Left forelimb (tissue), 1 donor: Measurements from ENCODE around the gene CNOT1.
A peak's percentile ranks its signal among the peaks of the same experiment; 100 is the strongest.
"Not testable (repeated sequence)": the region's sequence is repeated elsewhere in the genome, so short reads cannot be mapped to it uniquely, and the experiment has no call there.

ENCODE experiments used
- DNase-seq: peaks from one replicate; pipeline ENCODE4 v3.0.0-alpha.2; 2018; ENCODE audit warnings: low spot score

Gene CNOT1

GRCh38 chr16:58629733-58630640 lies at the start of gene CNOT1:
Gene CNOT1, minus strand, starts transcription at chr16:58629826. Its CDS starts 30,489 bp downstream, at chr16:58599337.
- peak; percentile 100 for DNase-seq

GRCh38 chr16:58678716-58679115 lies 49.1 kb upstream of the CNOT1 start:
- no peak for DNase-seq

DNA sequence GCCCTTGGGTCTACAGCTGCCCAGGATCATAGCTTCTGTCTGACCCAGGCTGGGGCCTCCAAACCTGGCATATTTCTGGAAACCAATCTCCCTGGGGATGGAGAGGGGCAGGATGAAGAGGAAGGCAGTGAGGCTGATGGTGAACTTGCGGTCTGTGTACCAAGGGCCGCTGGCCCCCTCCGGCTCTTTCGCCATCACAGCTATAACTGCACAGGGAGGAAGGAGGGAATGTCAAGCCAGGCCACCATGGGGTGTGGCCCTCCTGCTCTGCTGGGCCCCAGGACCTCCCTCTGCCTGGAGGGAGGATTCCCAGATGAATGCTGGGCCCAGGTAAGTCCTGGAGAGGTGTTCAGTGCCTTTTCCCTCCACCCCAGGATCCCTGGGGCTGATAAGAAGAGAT lies 48.6 kb upstream of the CNOT1 start:
- DNase-seq, result no peak

- DNase-seq, result no peak
Measured at GRCh38 chr16:58670946-58671583, 41.4 kb upstream of the CNOT1 start.

GRCh38 chr16:58670177-58670576 lies 40.6 kb upstream of the CNOT1 start:
- no peak for DNase-seq

GRCh38 chr16:58665200-58665599 lies 35.6 kb upstream of the CNOT1 start:
- no peak for DNase-seq

DNA sequence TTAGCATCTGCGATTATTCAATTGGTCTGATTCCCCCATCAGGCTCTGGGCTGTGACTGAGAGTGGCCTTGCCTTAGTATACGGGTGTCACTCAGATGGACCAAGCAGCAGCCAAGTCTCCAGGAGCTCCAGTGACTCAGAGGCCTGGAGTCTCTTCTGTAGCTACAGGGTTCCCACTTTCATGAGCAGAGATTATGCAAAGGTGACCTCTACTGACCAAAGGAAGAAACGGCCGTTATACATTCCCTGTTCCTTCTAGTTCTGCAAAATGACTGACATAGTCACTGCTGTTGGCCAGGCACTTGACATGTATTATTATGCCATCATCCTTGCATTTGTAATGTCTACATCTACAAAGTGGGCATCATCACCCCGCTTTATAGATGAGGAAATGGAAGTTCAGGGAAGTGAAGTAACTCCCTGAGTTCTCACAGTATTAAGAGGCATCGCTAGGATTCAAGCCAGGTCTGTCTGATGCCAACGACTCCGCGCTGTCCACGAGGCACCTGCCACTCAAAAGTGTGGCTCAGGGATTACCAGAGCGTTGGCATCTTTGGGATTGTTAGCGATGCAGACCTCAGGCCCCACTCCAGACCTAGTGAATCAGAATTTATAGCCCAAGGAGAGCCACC lies 31.7 kb upstream of the CNOT1 start:
- no peak for DNase-seq

GRCh38 chr16:58659911-58660310 lies 30.3 kb upstream of the CNOT1 start:
- DNase-seq, result not testable (repeated sequence)

GRCh38 chr16:58658796-58659211 lies 29.2 kb upstream of the CNOT1 start:
- DNase-seq, result no peak

GRCh38 chr16:58656899-58657298 lies 27.3 kb upstream of the CNOT1 start:
- DNase-seq, result no peak

DNA sequence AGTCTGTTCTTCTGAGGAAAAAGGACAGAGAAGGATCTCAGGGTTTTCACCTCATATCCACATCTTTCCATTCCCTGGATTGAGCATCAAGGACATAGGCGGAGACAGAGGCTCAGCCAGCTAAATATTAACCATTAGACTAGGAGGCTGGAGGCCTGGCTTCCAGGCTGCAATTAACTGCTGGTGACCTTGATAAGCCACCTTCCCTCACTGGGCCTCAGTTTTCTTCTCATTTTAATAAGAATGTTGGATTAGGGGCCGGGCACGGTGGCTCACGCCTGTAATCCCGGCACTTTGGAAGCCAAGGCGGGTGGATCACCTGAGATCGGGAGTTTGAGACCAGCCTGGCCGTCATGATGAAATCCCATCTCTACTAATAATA lies 25.6 kb upstream of the CNOT1 start:
- no peak for DNase-seq

DNA sequence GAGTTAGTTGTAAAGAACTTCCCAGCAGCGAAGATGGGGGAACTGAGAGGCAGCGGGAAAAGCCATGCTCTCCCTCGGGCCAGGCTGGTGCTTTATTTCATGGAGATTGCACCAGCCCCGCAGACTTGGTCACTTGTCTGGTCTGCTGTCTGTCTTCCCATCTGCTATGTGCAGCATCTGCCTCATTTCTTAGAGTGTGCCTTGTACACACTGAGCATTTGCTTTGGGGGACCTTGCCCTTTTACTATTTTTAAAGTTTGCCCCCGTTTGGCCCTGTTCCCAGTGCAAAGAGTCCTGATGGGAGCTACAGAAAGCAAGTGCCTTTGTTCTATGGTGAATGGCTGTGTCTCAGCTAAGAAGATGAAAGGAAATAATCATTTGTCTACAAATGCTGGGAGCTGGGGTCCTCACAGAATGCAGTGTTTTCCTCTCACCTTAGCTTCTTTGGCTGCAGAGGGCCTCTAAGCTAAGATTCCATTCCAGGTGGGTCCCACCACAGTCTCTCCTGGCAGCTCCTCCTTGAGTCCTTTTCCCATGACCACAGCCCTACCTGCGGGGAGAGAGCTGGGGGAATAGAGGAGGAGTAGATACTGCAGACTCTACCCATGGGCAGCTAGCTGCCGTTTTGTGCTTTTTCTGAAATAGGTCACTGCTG lies 25.1 kb upstream of the CNOT1 start:
- no peak for DNase-seq

DNA sequence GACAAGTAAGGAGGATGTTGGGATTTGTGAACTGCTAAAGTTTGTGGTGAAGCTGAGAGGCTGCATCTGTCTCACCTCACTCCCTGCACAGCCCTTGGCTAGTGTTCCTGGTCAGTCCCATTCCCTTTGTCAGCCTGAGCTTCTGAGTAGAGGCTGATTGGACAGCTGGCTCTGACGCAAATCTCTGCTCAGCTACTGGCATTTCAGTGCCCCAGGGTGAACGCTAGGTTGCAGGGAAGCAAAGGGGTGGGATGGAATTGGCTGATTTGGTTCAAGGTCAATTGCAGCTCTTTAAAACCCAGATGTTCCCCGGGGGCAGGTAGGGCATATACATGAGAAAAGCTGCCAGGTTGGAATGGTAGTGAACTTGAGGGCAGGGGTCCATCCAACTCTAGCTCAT lies 23.1 kb upstream of the CNOT1 start:
- DNase-seq, result no peak

GRCh38 chr16:58651965-58652348 lies 22.3 kb upstream of the CNOT1 start:
- no peak for DNase-seq

DNA sequence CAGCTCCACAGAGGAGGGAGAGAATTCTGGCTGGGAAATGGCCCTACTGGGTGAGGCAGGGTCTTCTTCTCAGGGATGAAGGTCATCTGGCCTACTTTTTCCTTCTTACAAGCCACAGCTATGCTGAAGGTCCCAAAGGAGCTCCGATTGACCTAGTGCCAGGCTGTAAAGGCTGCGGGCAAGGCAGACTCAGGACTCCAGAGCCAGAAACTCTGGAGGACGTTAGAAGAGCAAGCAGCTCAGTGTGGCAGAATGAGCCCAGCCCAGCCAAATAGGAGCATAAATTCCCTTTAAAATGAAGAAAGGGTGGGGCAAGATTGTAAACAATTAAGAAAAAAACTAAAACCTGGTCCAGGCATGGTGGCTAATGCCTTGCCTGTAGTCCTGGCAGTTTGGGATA lies 20.1 kb upstream of the CNOT1 start:
- DNase-seq, result no peak

DNA sequence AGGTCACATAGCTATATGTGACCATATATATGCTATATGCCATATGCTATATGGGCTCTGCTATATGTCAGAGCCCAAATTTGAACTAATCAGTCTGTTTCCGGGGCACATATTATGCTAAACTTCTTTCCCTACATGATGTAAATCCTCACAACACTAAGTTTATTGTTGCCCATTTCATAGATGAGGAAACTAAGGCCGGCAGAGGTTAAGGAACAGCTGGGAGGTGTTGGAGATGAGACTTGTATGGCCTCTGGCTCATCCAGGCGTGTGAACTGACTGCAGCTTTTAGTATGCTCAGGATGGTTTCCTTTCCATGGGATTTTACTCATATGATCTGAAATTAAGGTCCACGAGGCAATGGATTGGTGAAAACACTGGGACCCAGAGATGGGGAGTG lies 17.5 kb upstream of the CNOT1 start:
- no peak for DNase-seq

GRCh38 chr16:58644765-58645487 lies 15.3 kb upstream of the CNOT1 start:
- no peak for DNase-seq

DNA sequence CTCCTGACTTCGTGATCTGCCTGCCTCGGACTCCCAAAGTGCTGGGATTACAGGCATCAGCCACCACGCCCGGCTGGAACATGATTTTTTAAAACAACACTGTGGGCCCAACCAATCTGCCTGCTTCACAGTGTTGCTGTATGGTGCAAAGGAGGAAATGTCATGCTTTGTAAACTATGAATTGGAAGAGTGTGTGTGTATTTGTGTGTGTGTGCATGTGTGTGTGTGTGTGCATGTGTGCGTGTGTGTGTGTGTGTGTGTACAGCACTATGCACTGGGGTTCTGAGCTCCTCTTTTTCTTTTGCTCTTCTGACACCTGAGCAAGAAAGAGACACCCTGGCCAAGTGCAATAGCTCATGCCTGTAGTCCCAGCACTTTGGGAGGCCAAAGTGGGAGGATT lies 14.5 kb upstream of the CNOT1 start:
- no peak for DNase-seq

DNA sequence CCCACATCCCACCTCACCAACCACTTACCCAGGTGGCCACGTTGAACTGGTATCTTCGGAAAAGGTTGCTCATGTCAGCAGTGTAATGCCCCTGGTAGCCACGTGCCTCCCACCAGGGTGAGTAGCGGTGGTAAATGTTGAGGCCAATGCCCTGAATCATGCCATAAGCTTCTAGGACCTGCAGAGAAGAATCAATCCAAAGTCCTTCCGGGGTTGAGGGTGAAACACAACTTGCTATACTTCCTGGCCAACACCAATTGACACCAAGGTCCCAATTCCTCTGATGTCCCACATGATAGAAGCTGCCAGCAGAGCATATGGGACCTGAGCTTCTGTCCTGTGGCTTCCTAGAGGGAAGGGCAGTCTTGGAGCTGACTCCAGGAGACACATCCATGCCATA lies 11.3 kb upstream of the CNOT1 start:
- no peak for DNase-seq

DNA sequence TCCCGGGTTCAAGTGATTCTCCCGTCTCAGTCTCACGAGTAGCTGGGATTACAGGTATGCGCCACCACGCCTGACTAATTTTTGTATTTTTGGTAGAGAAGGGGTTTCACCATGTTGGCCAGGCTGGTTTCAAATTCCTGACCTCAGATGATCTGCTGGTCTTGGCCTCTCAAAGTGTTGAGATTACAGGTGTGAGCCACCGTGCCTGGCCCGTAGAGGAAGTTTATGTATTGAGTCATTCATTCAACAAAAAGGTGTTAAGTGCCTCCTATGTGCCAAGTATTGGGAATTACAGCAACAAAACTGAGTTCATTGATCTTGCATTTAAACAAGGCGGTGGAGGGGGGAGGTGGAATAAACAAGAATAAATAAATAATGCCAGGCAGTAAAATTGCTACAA lies 10.2 kb upstream of the CNOT1 start:
- no peak for DNase-seq

DNA sequence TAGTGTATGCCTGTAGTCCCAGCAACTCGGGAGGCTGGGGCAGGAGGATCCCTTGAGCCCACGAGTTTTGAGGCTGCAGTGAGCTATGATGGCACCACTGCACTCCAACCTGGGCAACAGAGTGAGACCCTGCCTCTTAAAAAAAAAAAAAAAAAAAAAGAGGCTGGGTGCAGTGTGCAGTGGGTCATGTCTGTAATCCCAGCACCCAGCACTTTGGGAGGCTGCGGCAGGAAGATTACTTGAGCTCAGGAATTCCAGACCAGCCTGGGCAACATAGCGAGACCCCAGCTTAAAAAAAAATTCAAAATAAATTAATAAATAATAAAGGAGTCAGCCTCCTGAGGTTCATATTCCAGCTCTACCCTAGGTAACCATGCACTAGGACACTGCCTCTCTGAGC lies 9.6 kb upstream of the CNOT1 start:
- DNase-seq, result no peak
